Right ventricle myocardium superior (tissue), 1 donor: Measurements from ENCODE around the gene AANAT. TPM values are rescaled to one million over a fixed set of nuclear protein-coding genes. Genes with fewer than 3 reads are reported as not detected.

Experiments
- ATAC-seq: fragments of 200-7000 bp; cut with Tn5 transposase; one replicate; pipeline ENCODE4 v1.9.1; 2020; ENCODE audit warnings: mild to moderate bottlenecking; ENCODE audit not compliant: poor library complexity
- DNase-seq: peaks from one replicate; pipeline ENCODE4 v3.0.0-alpha.2; 2020
- intact Hi-C: fragments of 100-400 bp; cut with DNase I; formaldehyde crosslinking; loops from one replicate; pipeline ENCODE4 v1.11.2; 2022
- total RNA-seq: library from RNA; stranded (reverse); fragmentation: NEBNext Ultra II Directional; extraction: Animal tissue kit (Norgen Biotek cat#: 25700); gene quantifications from one replicate; pipeline ENCODE4 v1.2.1, GENCODE V29; 2021
- donor health status: DM: no; HTN: yes; CAD: no; lungs with severe emphysema.

The AANAT gene
- total RNA-seq, 1 donor from 2014 or later: not detected

- intact Hi-C loops: no loop called here
- DNase-seq (no peak), ATAC-seq (no peak)
Measured at GRCh38 chr17:76478730-76479514, 11.5 kb downstream of the AANAT start.

- ATAC-seq (no peak), DNase-seq (no peak)
- intact Hi-C loops: no loop called here
Measured at GRCh38 chr17:76479515-76480060, 12.2 kb downstream of the AANAT start.

- ATAC-seq: no peak
- intact Hi-C loops: no loop called here
- no peak for DNase-seq
Measured at GRCh38 chr17:76480632-76481031, 13.2 kb downstream of the AANAT start.

GRCh38 chr17:76481071-76481655 lies 13.8 kb downstream of the AANAT start:
- ATAC-seq: peak; percentile 39
- intact Hi-C loops: no loop called here
- DNase-seq: no peak

GRCh38 chr17:76484228-76484725 lies 16.9 kb downstream of the AANAT start:
- ATAC-seq (no peak), DNase-seq (no peak)
- intact Hi-C loops: no loop called here

DNA sequence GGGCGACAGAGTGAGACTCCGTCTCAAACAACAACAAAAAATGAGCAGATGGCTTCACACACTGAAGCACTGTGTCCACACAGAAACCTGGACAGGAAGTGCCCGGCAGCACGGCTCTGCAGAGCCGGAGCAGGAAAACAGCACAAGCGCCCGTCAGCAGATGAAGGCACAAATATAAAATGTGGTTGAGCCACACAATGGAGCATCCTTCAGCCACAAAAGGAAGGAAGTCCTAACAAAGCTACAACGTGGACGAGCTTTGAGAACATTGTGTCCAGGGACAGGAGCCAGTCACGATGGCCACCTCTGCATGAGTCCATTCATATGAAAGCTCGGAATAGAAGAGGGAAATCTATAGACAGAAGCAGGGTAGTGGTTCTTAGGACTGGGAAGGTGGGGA lies 18.2 kb downstream of the AANAT start:
- peak; percentile 70 for ATAC-seq
- peak; percentile 71 for DNase-seq
- intact Hi-C loops: no loop called here

DNA sequence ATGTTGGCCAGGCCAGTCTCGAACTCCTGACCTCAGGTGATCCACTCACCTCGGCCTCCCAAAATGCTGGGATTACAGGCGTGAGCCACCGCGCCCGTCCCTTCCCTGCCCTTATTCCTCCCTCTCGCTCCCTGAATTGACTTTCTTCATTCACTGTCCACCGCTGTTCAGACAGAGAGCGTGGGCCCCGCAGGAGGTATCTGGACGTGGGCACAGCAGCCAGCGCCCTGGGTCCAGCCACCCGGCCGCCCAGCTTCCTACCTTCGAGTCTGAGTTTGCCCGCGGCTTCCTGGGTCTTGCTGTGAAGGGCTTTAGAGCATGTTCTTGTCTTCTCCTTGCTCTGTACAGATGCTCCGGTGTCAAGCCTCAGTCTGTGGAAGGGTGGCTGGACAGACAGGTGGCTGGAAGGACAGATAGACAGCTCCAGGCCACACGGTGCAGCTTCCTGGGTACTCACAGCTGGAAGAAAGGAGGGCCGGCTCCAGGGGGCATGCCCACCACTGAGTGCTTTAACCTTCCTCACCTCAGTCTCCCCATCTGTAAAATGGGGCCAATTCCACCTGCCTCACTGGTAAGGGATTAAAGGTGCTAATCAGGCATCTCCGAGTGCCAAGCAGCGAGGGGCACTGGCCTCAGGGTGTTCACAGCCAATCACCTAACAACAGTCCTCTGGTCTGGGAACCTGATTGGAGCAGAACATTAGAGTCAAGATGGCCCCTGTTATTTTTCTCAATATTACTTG lies 20.2 kb downstream of the AANAT start:
- ATAC-seq (no peak), DNase-seq (no peak)
- intact Hi-C loops: no loop called here

- DNase-seq (no peak), ATAC-seq (no peak)
- intact Hi-C loops: no loop called here
Measured at GRCh38 chr17:76490112-76490710, 22.8 kb downstream of the AANAT start.

DNA sequence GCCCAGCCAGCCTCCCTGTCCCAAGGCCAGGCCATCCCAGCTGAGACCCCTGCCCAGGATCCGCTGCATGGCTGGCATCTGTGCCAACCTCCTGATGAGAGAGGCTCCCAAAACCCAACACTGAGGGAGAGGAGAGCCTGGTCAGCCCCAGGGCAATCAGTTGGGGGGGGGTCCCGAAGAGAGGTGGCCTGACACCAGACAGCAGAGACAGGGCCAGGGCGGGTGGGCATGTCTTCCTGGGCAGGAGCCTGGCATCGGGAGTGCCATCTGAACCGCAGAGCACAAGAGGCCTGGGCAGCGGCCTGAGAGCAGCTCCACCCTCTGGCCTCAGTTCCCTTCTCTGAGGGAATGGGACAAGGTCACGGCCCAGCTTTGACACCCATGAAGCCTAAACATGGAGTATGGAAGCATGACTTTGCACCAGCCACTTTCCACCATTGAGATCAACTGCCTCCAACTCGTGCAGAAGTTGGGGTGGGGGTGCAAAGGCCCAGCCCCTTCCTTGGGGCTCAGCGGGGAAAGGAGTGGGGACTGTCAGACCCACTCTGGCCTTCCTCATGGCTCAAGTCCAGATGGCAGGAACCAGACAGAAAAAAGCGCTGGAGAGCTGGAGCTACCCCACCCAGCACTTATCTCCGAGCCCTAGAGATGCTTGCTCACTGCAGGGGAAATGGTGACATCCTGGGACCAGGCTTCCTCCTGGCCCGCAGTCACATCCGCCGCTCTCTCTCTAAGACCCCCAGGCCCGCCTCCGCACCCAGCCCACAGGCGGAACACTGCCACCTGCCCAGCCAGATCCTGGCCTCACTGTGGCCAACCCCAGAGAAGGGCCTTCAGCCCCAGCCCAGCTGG lies 24.1 kb downstream of the AANAT start:
- DNase-seq: peak; percentile 63
- peak; percentile 23 for ATAC-seq
- intact Hi-C loops: no loop called here

DNA sequence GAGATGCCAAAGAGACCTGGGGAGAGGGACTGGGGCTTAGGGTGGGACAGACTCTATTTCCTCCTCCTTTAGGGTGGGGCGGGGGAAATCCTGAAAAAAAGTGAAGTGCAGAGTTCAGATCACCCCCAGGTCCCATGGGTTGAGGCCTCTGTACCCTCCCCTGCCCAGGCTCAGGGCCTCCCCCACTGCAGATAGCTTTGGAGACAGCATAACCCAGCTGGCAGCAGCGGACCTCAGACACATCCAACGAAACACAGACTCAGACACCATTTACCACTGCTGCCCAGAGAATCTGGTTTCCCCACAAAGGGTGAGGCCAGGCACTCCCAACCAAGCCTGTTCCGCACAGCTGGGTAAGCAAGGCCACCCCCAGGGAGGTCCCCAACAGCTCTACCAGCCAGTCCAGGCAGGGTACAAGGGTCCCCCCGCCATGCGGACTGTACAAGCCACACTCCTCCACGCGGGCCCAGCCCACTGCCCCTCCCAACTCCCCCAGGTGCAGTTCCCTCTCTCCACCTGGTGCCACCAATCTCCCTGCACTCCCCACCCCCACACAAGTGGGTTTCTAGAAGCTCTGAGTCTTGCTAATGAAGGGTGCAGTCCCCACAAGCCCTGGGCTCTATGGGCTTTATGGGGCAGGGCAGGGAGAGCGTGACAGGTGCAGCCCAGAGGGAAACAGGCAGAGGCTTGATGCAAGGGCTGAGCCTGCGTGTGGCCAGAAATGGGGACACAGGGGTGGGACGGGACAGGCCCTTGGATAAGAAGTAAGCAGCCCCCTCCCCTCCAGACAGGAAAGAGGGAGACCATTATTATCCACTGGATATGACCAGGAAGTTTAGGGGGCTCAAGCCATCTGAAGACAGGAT lies 25.0 kb downstream of the AANAT start:
- intact Hi-C loops: no loop called here
- DNase-seq: peak; percentile 57
- ATAC-seq: peak; percentile 32

- DNase-seq (peak; percentile 83), ATAC-seq (peak; percentile 58)
- intact Hi-C loops: no loop called here
Measured at GRCh38 chr17:76492989-76493501, 25.6 kb downstream of the AANAT start.

DNA sequence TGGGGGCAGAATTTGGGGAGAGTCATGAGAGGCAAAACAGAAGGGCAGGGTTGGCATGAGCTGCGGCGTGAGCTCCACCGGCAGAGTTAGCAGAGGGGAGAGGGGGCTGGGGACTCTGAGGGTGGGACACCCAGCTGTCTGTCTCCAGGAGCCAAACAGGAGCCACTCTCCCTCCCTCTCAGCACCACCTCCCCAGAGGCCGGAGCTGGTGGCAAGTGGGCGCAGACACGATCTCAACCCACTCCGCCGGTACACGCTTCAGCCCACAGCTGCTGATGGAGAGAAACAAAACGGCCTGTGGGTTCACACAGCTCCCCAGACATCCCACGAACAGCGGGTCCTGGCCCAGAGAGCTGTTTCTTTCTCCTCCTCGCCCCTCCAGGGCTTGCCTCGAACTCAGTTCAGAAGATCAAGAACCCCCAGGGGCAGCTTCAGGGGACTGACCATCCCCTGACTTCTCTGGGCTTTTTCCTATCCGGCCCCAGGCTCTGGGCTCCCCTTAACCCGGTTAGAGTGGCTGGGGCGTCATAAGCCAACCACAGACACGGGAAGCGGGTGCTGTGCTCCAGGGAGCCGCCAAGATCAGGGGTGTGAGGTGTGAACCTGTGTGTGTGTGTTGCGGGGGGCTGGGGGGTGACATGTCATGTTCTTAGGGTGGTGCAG lies 26.2 kb downstream of the AANAT start:
- intact Hi-C loops: no loop called here
- ATAC-seq (no peak), DNase-seq (no peak)

DNA sequence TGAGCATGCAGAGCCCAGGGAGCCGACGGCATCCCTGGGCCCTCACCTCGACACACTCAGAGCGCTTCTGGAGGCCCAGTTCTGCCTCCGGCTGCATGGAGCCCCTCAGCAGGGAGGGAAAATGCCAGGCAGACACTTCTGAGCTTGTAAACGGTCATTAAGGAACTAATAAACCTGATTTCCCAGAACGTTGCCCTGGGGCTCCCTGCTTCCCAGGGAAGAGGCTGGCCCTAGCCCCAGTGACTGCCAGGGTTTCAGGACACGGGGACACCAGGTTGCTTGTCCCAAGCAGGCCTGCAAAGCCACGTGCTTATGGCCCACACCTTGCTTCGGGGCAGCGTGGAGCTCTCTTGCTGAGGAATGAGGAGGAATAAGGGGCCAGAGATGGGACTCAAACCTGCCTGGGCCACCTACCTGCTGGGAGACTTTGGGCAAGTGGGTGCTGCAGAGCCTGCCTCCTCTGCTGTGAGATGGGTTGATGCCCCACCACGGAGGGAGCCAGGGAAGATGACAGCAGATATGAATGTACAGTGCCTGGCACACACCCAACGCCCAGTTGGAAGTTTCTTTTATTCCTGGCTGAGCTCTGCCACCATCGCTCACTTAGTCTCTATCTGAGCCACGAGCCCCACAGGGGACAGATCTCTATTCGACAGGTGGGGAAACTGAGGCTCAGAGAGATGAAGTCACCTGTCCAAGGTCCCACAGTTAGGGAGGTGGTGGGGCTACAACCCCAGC lies 28.4 kb downstream of the AANAT start:
- no peak for DNase-seq
- ATAC-seq: no peak
- intact Hi-C loops: no loop called here

- no peak for ATAC-seq
- intact Hi-C loops: no loop called here
- no peak for DNase-seq
Measured at GRCh38 chr17:76496464-76496863, 29.1 kb downstream of the AANAT start.

- no peak for ATAC-seq
- DNase-seq: no peak
- intact Hi-C loops: no loop called here
Measured at GRCh38 chr17:76497699-76497978, 30.2 kb downstream of the AANAT start.
